IMR-90 (cell line): Measurements from ENCODE around the gene PRKAR1B. TPM values are rescaled to one million over a fixed set of nuclear protein-coding genes. Genes with fewer than 3 reads are reported as not detected.

Experiments used
- ATAC-seq: fragments of 200-7000 bp; cut with Tn5 transposase; 2 replicates; pipeline ENCODE4 v1.9.1; 2020; ENCODE audit warnings: low read depth, mild to moderate bottlenecking, moderate library complexity
- BruUV-seq: library from RNA; stranded (reverse); fragments of 400-500 nt; replicated peaks from 2 replicates; lab custom pipeline; 2021; lab: Mats Ljungman, UMichigan
- CTCF ChIA-PET: fragments of 300-600 bp; formaldehyde crosslinking; extraction: SDS; loops from one replicate; lab custom pipeline; 2021; ENCODE audit warnings: antibody characterized with exemption; lab: Yijun Ruan, JAX
- POLR2A ChIA-PET: fragments of 300-600 bp; sonication (Branson Sonifier 250); formaldehyde crosslinking; loops from one replicate; lab custom pipeline; 2022; ENCODE audit warnings: antibody characterized with exemption; ENCODE audit not compliant: unreplicated experiment; lab: Charles Lee
- DNase-seq: peaks from one replicate; pipeline ENCODE4 v3.0.0; 2013
- H2AFZ ChIP-seq: replicated peaks from 2 replicates; pipeline ENCODE3; 2013; ENCODE audit warnings: low read length, mild to moderate bottlenecking; ENCODE audit not compliant: poor library complexity
- H2AK5ac ChIP-seq: 2 replicates; pipeline ENCODE4 v1.6.1; 2013; ENCODE audit warnings: low read depth, low read length, inconsistent platforms
- H2AK9ac ChIP-seq: replicated peaks from 2 replicates; pipeline ENCODE3; 2013; ENCODE audit warnings: mild to moderate bottlenecking, low read depth, low read length, moderate library complexity; ENCODE audit not compliant: poor library complexity
- H2BK120ac ChIP-seq: 2 replicates; pipeline ENCODE4 v1.6.1; 2013; ENCODE audit warnings: low read depth, low read length, inconsistent platforms
- H2BK15ac ChIP-seq: 3 replicates; pipeline ENCODE4 v1.6.1; 2013; ENCODE audit warnings: low read depth, low read length, inconsistent platforms
- H2BK20ac ChIP-seq: 2 replicates; pipeline ENCODE4 v1.6.1; 2013; ENCODE audit warnings: low read depth, mild to moderate bottlenecking, inconsistent platforms, low read length, moderate library complexity
- H2BK5ac ChIP-seq: 2 replicates; pipeline ENCODE4 v1.6.1; 2013; ENCODE audit warnings: mild to moderate bottlenecking, low read depth, low read length, inconsistent platforms; ENCODE audit not compliant: poor library complexity, severe bottlenecking
- H3K14ac ChIP-seq: replicated peaks from 2 replicates; pipeline ENCODE4 v1.6.1; 2013; ENCODE audit warnings: low read depth, low read length, inconsistent platforms
- H3K18ac ChIP-seq: 2 replicates; pipeline ENCODE4 v1.6.1; 2013; ENCODE audit warnings: low read depth, low read length, control low read depth
- H3K23ac ChIP-seq: 2 replicates; pipeline ENCODE4 v1.6.1; 2013; ENCODE audit warnings: low read depth, low read length, inconsistent platforms
- H3K27ac ChIP-seq: 2 replicates; pipeline ENCODE4 v1.5.1; 2013; ENCODE audit warnings: mild to moderate bottlenecking, control low read depth, low read length; ENCODE audit not compliant: insufficient read depth
- H3K27me3 ChIP-seq: 2 replicates; pipeline ENCODE4 v1.6.1; 2013; ENCODE audit warnings: low read length; ENCODE audit not compliant: control insufficient read depth, insufficient read depth
- H3K36me3 ChIP-seq: 2 replicates; pipeline ENCODE4 v1.6.1; 2013; ENCODE audit warnings: low read length, mixed read lengths; ENCODE audit not compliant: control insufficient read depth, insufficient read depth
- H3K4ac ChIP-seq: 2 replicates; pipeline ENCODE4 v1.6.1; 2013; ENCODE audit warnings: low read depth, low read length, inconsistent platforms
- H3K4me1 ChIP-seq: 2 replicates; pipeline ENCODE4 v1.6.1; 2013; ENCODE audit warnings: low read length, mixed read lengths; ENCODE audit not compliant: control insufficient read depth, insufficient read depth
- H3K4me2 ChIP-seq: 2 replicates; pipeline ENCODE4 v1.6.1; 2013; ENCODE audit warnings: low read depth, mild to moderate bottlenecking, control low read depth, low read length, moderate library complexity
- H3K4me3 ChIP-seq: 2 replicates; pipeline ENCODE4 v1.5.1; 2013; ENCODE audit warnings: low read depth, mild to moderate bottlenecking, control low read depth, low read length, moderate library complexity; ENCODE audit not compliant: insufficient read depth
- H3K56ac ChIP-seq: 2 replicates; pipeline ENCODE4 v1.6.1; 2013; ENCODE audit warnings: low read length, inconsistent platforms; ENCODE audit not compliant: insufficient read depth; ENCODE audit errors: extremely low read depth
- H3K79me1 ChIP-seq, 2 experiments: 2 replicates each; pipeline ENCODE4 v1.6.1; 2013; ENCODE audit warnings: low read length in 2 of 2, inconsistent platforms in 1 of 2, low read depth in 1 of 2
- H3K9ac ChIP-seq: 2 replicates; pipeline ENCODE4 v1.6.1; 2013; ENCODE audit warnings: low read depth, low read length, control low read depth
- H3K9me1 ChIP-seq: 2 replicates; pipeline ENCODE4 v1.6.1; 2013; ENCODE audit warnings: low read length, inconsistent platforms; ENCODE audit not compliant: insufficient read depth
- H3K9me3 ChIP-seq: 2 replicates; pipeline ENCODE4 v1.6.1; 2013; ENCODE audit warnings: low read length; ENCODE audit not compliant: control insufficient read depth, insufficient read depth
- H4K20me1 ChIP-seq: 2 replicates; pipeline ENCODE4 v1.6.1; 2013; ENCODE audit warnings: low read length, inconsistent platforms; ENCODE audit not compliant: insufficient read depth
- H4K5ac ChIP-seq: 2 replicates; pipeline ENCODE4 v1.6.1; 2013; ENCODE audit warnings: mild to moderate bottlenecking, low read depth, low read length, control low read depth
- H4K8ac ChIP-seq, 2 experiments: 2 replicates each; pipeline ENCODE4 v1.6.1; 2013; ENCODE audit warnings: low read depth in 2 of 2, low read length in 2 of 2, control low read depth in 1 of 2, inconsistent platforms in 1 of 2
- H4K91ac ChIP-seq: 2 replicates; pipeline ENCODE4 v1.6.1; 2013; ENCODE audit warnings: low read depth, low read length, inconsistent platforms; ENCODE audit not compliant: insufficient read depth
- RCOR1 ChIP-seq: IDR thresholded peaks from 2 replicates; pipeline ENCODE4 v1.6.1; 2012; ENCODE audit warnings: mild to moderate bottlenecking, low read length, improper control_type of control experiment; ENCODE audit not compliant: insufficient replicate concordance
- RFX5 ChIP-seq: IDR thresholded peaks from 2 replicates; pipeline ENCODE4 v1.8.0; 2012; ENCODE audit warnings: low read depth, mild to moderate bottlenecking, low read length, moderate library complexity
- SMC3 ChIP-seq: fragments of 150-350 bp; IDR thresholded peaks from 2 replicates; pipeline ENCODE4 v1.6.1; 2016; ENCODE audit warnings: low read depth, mild to moderate bottlenecking, antibody characterized with exemption, low read length, moderate library complexity
- WGBS, 2 experiments: methylation state at CpG; one replicate each; pipeline versions ENCODE4 v1.1.5 to v1.1.7; 2013; ENCODE audit warnings: missing lambda C conversion rate in 2 of 2; ENCODE audit not compliant: insufficient read length in 1 of 2; ENCODE audit errors: extremely low coverage in 2 of 2; 5-methylcytosine and 5-hydroxymethylcytosine counted together
- dilution Hi-C: fragments of 300-500 bp; cut with HindIII; formaldehyde crosslinking; loops from one replicate; pipeline ENCODE4 v1.14.3; 2018; ENCODE audit warnings: low sequenced_read_pairs; ENCODE audit not compliant: unreplicated experiment
- in situ Hi-C: fragments of 300-500 bp; cut with MboI; formaldehyde crosslinking; loops from 3 replicates; pipeline ENCODE4 v1.14.3; 2019; ENCODE audit warnings: low sequenced_read_pairs, inconsistent platforms, mixed read lengths
- intact Hi-C: fragments of 100-400 bp; cut with micrococcal nuclease; formaldehyde crosslinking; loops from 2 replicates; pipeline ENCODE4 v1.10.0; 2022
- polyA plus RNA-seq, 3 experiments: library from polyadenylated mRNA; depleted of rRNA; stranded (reverse); fragments of >200 nt; gene quantifications; 2 replicates each; pipeline ENCODE4 v1.2.3, GENCODE V29; 2012; ENCODE audit warnings: low replicate concordance in 1 of 3
- total RNA-seq: library from RNA; depleted of rRNA; stranded (reverse); fragments of >200 nt; gene quantifications from 2 replicates; pipeline ENCODE4 v1.2.3, GENCODE V29; 2012
- TF ChIP-seq, protein P1 (sequence below): conservative IDR thresholded peaks from 2 replicates; pipeline ENCODE4 v1.5.1; 2012; ENCODE audit warnings: mild to moderate bottlenecking, low read depth, low read length, improper control_type of control experiment

Gene PRKAR1B
- total and polyA plus RNA-seq, 2 of the 4 experiments (the other 2 are of a cell fraction) = 15.2 to 20.2 TPM

- ChIA-PET POLR2A (no interaction called here), CTCF (no interaction called here)
- Histone ChIP-seq H2AK5ac (no peak overlapping the region), H3K9me1 (peaks cover 2% of the 10 kb centered on the region; the same call in 1 of the 2 replicates), H2BK120ac (no peak overlapping the region), H4K8ac (no peak overlapping the region), H3K23ac (no peak overlapping the region), H3K14ac (no peak overlapping the region), H3K27ac (no peak overlapping the region), H3K4me1 (peaks cover 17% of the 10 kb centered on the region), H4K20me1 (peaks cover 3% of the 10 kb centered on the region), H3K56ac (no peak overlapping the region), H2BK15ac (no peak overlapping the region), H3K9ac (no peak overlapping the region), H2AK9ac (no peak overlapping the region), H3K9me3 (peaks cover 2% of the 10 kb centered on the region; the same call in 1 of the 2 replicates), H3K4me2 (no peak overlapping the region), H2BK20ac (no peak overlapping the region), H3K4ac (no peak overlapping the region), H4K91ac (no peak overlapping the region), H2AFZ (no peak overlapping the region), H4K5ac (no peak overlapping the region), H3K36me3 (peaks cover 4% of the 10 kb centered on the region; the same call in 1 of the 2 replicates), H3K18ac (no peak overlapping the region), H2BK5ac (no peak overlapping the region), H3K4me3 (no peak overlapping the region), H3K27me3 (no peaks in the 10 kb centered on the region), H3K79me1 (peaks cover 14 to 34% of the 10 kb centered on the region in 2 experiments)
- 94% methylated on average over 2 of the region's 7 CpGs; no CpG with 5 or more reads in 1 of the 2 experiments for WGBS, 2 experiments
- intact Hi-C loops (no loop called here), dilution Hi-C loops (no loop called here), in situ Hi-C loops (no loop called here)
- DNase-seq = no peak
- BruUV-seq = no TSS peak
- ATAC-seq = no peak
- TF ChIP-seq RCOR1 = no peak
- TF ChIP-seq, protein P1, sequence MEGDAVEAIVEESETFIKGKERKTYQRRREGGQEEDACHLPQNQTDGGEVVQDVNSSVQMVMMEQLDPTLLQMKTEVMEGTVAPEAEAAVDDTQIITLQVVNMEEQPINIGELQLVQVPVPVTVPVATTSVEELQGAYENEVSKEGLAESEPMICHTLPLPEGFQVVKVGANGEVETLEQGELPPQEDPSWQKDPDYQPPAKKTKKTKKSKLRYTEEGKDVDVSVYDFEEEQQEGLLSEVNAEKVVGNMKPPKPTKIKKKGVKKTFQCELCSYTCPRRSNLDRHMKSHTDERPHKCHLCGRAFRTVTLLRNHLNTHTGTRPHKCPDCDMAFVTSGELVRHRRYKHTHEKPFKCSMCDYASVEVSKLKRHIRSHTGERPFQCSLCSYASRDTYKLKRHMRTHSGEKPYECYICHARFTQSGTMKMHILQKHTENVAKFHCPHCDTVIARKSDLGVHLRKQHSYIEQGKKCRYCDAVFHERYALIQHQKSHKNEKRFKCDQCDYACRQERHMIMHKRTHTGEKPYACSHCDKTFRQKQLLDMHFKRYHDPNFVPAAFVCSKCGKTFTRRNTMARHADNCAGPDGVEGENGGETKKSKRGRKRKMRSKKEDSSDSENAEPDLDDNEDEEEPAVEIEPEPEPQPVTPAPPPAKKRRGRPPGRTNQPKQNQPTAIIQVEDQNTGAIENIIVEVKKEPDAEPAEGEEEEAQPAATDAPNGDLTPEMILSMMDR = no peak
- TF ChIP-seq RFX5 = no peak
- TF ChIP-seq SMC3 = no peak
Observed at GRCh38 chr7:724298-724697, 2.8 kb downstream of the PRKAR1B start.
